Testis (tissue), 3 donors: ENCODE results near the gene OR2F1. TPM values are rescaled to one million over a fixed set of nuclear protein-coding genes. Genes with fewer than 3 reads are reported as not detected.

Experiments
- DNase-seq: peaks from one replicate; pipeline ENCODE4 v3.0.0-alpha.2; 2019
- H3K27ac ChIP-seq, 2 donors: fragments of 200-600 bp; sonication (generic); one replicate each; pipeline ENCODE4 v1.5.1; 2019
- H3K27me3 ChIP-seq: fragments of 200-600 bp; sonication (generic); one replicate; pipeline ENCODE4 v1.5.1; 2019
- H3K36me3 ChIP-seq: fragments of 200-600 bp; sonication (generic); one replicate; pipeline ENCODE4 v1.5.1; 2017; ENCODE audit warnings: low read depth; ENCODE audit errors: missing control alignments
- H3K4me1 ChIP-seq: fragments of 200-600 bp; sonication (generic); one replicate; pipeline ENCODE4 v1.5.1; 2019
- H3K4me3 ChIP-seq, 2 donors: fragments of 200-600 bp; sonication (generic); one replicate each; pipeline ENCODE4 v1.5.1; 2017 to 2019
- H3K9me3 ChIP-seq: fragments of 200-600 bp; sonication (generic); one replicate; pipeline ENCODE4 v1.5.1; 2017
- CTCF ChIP-seq, 3 experiments: fragments of 450-650 bp in 2 of 3; fragments of 200-600 bp in 1 of 3; sonication (generic) in 1 of 3; IDR thresholded peaks; one replicate each; pipeline ENCODE4 v1.5.1; 2016 to 2019; ENCODE audit warnings: antibody characterized with exemption in 3 of 3, mild to moderate bottlenecking in 2 of 3, moderate library complexity in 1 of 3
- POLR2A ChIP-seq: fragments of 450-650 bp; IDR thresholded peaks from one replicate; pipeline ENCODE4 v1.6.1; 2017; ENCODE audit warnings: antibody characterized with exemption, mild to moderate bottlenecking, moderate library complexity
- WGBS, 2 donors: methylation state at CpG; one replicate each; pipeline ENCODE4 v1.1.5; 2018; 5-methylcytosine and 5-hydroxymethylcytosine counted together
- intact Hi-C: fragments of 100-400 bp; cut with DNase I; formaldehyde crosslinking; loops from one replicate; pipeline ENCODE4 v1.15.1; 2023; ENCODE audit warnings: low total_unique reads
- polyA plus RNA-seq: library from polyadenylated mRNA; stranded (reverse); fragments of 350-450 nt; fragmentation: Illumina TruSeq; extraction: RNeasy Lipid Tissue Mini Kit (QIAGEN cat#74804); gene quantifications from one replicate; pipeline ENCODE4 v1.2.3, GENCODE V29; 2014; ENCODE audit warnings: low read depth, low replicate concordance; ENCODE audit not compliant: insufficient read depth
- total RNA-seq, 2 donors: library from RNA; depleted of rRNA; stranded (reverse); fragments of >200 nt; gene quantifications; one replicate each; pipeline ENCODE4 v1.2.3, GENCODE V29; 2016

The OR2F1 gene
- total and polyA plus RNA-seq, 3 donors from 2014 or later, result 0.20 to 5.3 (median 2.2) TPM

GRCh38 chr7:143954135-143954534 lies 509 bp upstream of the OR2F1 start:
- H3K27ac ChIP-seq, result no peak overlapping the region
- TF ChIP-seq POLR2A (no peak), CTCF (IDR thresholded peaks at IDR 0.05) (no peak)
- no peaks in the 10 kb centered on the region for H3K36me3 ChIP-seq
- no peaks in the 10 kb centered on the region for H3K27me3 ChIP-seq
- WGBS, 2 donors, result 92 to 93% methylated on average over 2 of the region's 2 CpGs
- intact Hi-C loops, result no loop called here
- no peaks in the 10 kb centered on the region for H3K4me1 ChIP-seq
- H3K9me3 ChIP-seq, result no peaks in the 10 kb centered on the region
- DNase-seq, result no peak
- no peak overlapping the region for H3K4me3 ChIP-seq

GRCh38 chr7:143958781-143959180 lies 4.1 kb downstream of the OR2F1 start:
- no peak for TF ChIP-seq POLR2A
- TF ChIP-seq CTCF (IDR thresholded peaks at IDR 0.05), result no peak
- Histone ChIP-seq H3K4me3 (no peak overlapping the region), H3K9me3 (no peaks in the 10 kb centered on the region), H3K36me3 (no peaks in the 10 kb centered on the region), H3K4me1 (no peaks in the 10 kb centered on the region), H3K27ac (no peak overlapping the region), H3K27me3 (no peaks in the 10 kb centered on the region)
- intact Hi-C loops, result no loop called here
- WGBS, 2 donors, result 62 to 64% methylated on average over 3 of the region's 3 CpGs
- no peak for DNase-seq

GRCh38 chr7:143960813-143961610 lies 6.4 kb downstream of the OR2F1 start:
- no peaks in the 10 kb centered on the region for H3K36me3 ChIP-seq
- no peaks in the 10 kb centered on the region for H3K9me3 ChIP-seq
- 73 to 77% methylated on average over 5 of the region's 5 CpGs for WGBS, 2 donors
- DNase-seq, result no peak
- H3K4me1 ChIP-seq, result no peaks in the 10 kb centered on the region
- no peaks in the 10 kb centered on the region for H3K27me3 ChIP-seq
- intact Hi-C loops, result no loop called here
- no peak for TF ChIP-seq POLR2A
- TF ChIP-seq CTCF (IDR thresholded peaks at IDR 0.05), result no peak
- no peak overlapping the region for H3K27ac ChIP-seq
- H3K4me3 ChIP-seq, result no peak overlapping the region

- WGBS, 2 donors, result 41 to 47% methylated on average over 2 of the region's 2 CpGs
- H3K27me3 ChIP-seq, result no peaks in the 10 kb centered on the region
- H3K4me3 ChIP-seq, result no peak overlapping the region
- no peak overlapping the region for H3K27ac ChIP-seq
- TF ChIP-seq CTCF (IDR thresholded peaks at IDR 0.05), result no peak
- no peak for TF ChIP-seq POLR2A
- intact Hi-C loops, result no loop called here
- no peaks in the 10 kb centered on the region for H3K4me1 ChIP-seq
- H3K36me3 ChIP-seq, result no peaks in the 10 kb centered on the region
- H3K9me3 ChIP-seq, result no peaks in the 10 kb centered on the region
- DNase-seq, result no peak
Observed at GRCh38 chr7:143965280-143965679, 10.6 kb downstream of the OR2F1 start.

GRCh38 chr7:143967398-143967797 lies 12.8 kb downstream of the OR2F1 start:
- WGBS, 2 donors, result 81 to 85% methylated on average over 4 of the region's 4 CpGs
- no peaks in the 10 kb centered on the region for H3K27me3 ChIP-seq
- H3K4me1 ChIP-seq, result no peaks in the 10 kb centered on the region
- H3K4me3 ChIP-seq, result no peak overlapping the region
- intact Hi-C loops, result no loop called here
- TF ChIP-seq POLR2A, result no peak
- DNase-seq, result no peak
- H3K36me3 ChIP-seq, result no peaks in the 10 kb centered on the region
- H3K27ac ChIP-seq, result no peak overlapping the region
- no peaks in the 10 kb centered on the region for H3K9me3 ChIP-seq
